HepG2 (cell line): ENCODE data around the gene FUT1. TPM values are rescaled to one million over a fixed set of nuclear protein-coding genes. Genes with fewer than 3 reads are reported as not detected.

ENCODE experiments used
- ADNP ChIP-seq: sonication (generic); formaldehyde crosslinking; IDR thresholded peaks from 2 replicates; pipeline ENCODE4 v1.4.0; 2020; ENCODE audit warnings: missing genetic modification reagents
- CHD4 ChIP-seq: fragments of 200-600 bp; sonication (generic); IDR thresholded peaks from 2 replicates; pipeline ENCODE4 v1.7.0; 2017; ENCODE audit warnings: mild to moderate bottlenecking, low read length, borderline replicate concordance
- HOXA3 ChIP-seq: sonication (generic); formaldehyde crosslinking; IDR thresholded peaks from 2 replicates; pipeline ENCODE4 v1.5.0; 2020; ENCODE audit warnings: missing genetic modification reagents
- RELA ChIP-seq: sonication (generic); formaldehyde crosslinking; IDR thresholded peaks from 2 replicates; pipeline ENCODE4 v1.4.0; 2020; ENCODE audit warnings: missing genetic modification reagents
- ZNF850 ChIP-seq: sonication (generic); formaldehyde crosslinking; conservative IDR thresholded peaks from 2 replicates; pipeline ENCODE4 v1.9.0; 2021; ENCODE audit warnings: mild to moderate bottlenecking, missing genetic modification reagents
- polyA plus RNA-seq, 8 experiments: library from polyadenylated mRNA; depleted of rRNA in 3 of 8; stranded (reverse) in 7 of 8; unstranded in 1 of 8; fragments of >200 nt; fragmentation: Illumina TruSeq in 4 of 8; extraction: Trizol in 4 of 8; gene quantifications; 2 replicates each; pipeline versions ENCODE4 v1.2.1 to v1.2.3, GENCODE V29; 2011 to 2016; ENCODE audit warnings: low read depth in 4 of 8, missing spikeins in 1 of 8, mixed read lengths in 1 of 8; ENCODE audit not compliant: insufficient read depth in 1 of 8
- total RNA-seq, 5 experiments: library from RNA; depleted of rRNA; stranded (reverse); fragments of >200 nt; fragmentation: Illumina TruSeq; extraction: Trizol; gene quantifications; 2 replicates each; pipeline ENCODE4 v1.2.3, GENCODE V29; 2016; ENCODE audit warnings: low read depth in 1 of 5
- TF ChIP-seq, protein P1 (sequence below): sonication (generic); formaldehyde crosslinking; IDR thresholded peaks from 2 replicates; pipeline ENCODE4 v1.4.0; 2020; ENCODE audit warnings: mild to moderate bottlenecking, missing genetic modification reagents
- TF ChIP-seq, protein P2 (sequence below): sonication (generic); formaldehyde crosslinking; IDR thresholded peaks from 2 replicates; pipeline ENCODE4 v1.5.0; 2020; ENCODE audit warnings: mild to moderate bottlenecking, missing genetic modification reagents
- TF ChIP-seq, protein P3 (sequence below): sonication (generic); formaldehyde crosslinking; IDR thresholded peaks from 2 replicates; pipeline ENCODE4 v1.4.0; 2020; ENCODE audit warnings: missing genetic modification reagents, borderline replicate concordance

FUT1 gene
- total and polyA plus RNA-seq, 2 of the 13 experiments (the other 11 are each of a cell fraction or from before 2014, with no cell fraction given) = 0.07 to 1.1 TPM

DNA sequence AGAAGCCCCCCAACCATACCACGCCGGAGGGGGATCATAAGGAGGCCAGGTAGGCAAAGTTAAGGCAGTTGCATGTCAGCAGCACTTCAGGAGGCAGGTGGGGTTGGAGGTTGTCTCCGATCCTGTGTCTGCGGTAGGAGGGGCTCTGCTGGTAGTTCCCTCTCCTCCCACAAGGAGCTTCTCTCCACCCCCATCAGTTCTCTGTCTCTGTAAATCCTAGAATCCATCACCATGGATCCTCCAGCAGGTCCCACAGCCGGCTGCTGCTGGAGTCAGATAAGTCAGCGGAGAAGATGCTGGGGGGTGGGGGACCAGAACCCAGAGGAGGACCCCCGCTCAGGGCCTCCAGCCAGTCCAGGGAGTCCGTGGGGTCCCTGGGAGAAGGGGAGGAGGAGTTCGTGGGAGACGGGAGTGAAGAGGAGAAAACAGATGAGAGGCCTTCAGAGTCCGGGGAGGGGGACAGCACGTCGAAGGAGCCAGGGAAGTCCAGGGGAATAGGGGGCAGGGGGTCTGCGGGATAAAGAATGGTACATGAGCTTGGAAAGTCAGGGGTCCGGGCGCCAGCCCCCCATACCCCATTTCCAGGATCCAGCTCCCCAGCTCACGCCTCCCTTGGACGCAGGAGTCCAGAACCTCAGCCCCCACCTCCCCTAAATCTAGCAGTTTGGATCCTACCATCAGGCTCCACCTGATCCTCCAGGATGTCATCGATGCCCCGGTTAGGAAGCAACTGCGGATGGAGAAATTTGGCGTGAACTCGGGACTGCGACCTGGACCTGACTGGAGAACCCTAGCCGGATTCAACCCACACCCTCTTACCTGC, 39.2 kb downstream of the FUT1 start (continued):
- no peak for TF ChIP-seq ADNP
- no peak for TF ChIP-seq HOXA3 (CRISPR knock-in tag)
- TF ChIP-seq, protein P1, sequence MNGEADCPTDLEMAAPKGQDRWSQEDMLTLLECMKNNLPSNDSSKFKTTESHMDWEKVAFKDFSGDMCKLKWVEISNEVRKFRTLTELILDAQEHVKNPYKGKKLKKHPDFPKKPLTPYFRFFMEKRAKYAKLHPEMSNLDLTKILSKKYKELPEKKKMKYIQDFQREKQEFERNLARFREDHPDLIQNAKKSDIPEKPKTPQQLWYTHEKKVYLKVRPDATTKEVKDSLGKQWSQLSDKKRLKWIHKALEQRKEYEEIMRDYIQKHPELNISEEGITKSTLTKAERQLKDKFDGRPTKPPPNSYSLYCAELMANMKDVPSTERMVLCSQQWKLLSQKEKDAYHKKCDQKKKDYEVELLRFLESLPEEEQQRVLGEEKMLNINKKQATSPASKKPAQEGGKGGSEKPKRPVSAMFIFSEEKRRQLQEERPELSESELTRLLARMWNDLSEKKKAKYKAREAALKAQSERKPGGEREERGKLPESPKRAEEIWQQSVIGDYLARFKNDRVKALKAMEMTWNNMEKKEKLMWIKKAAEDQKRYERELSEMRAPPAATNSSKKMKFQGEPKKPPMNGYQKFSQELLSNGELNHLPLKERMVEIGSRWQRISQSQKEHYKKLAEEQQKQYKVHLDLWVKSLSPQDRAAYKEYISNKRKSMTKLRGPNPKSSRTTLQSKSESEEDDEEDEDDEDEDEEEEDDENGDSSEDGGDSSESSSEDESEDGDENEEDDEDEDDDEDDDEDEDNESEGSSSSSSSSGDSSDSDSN = no peak
- TF ChIP-seq, protein P2, sequence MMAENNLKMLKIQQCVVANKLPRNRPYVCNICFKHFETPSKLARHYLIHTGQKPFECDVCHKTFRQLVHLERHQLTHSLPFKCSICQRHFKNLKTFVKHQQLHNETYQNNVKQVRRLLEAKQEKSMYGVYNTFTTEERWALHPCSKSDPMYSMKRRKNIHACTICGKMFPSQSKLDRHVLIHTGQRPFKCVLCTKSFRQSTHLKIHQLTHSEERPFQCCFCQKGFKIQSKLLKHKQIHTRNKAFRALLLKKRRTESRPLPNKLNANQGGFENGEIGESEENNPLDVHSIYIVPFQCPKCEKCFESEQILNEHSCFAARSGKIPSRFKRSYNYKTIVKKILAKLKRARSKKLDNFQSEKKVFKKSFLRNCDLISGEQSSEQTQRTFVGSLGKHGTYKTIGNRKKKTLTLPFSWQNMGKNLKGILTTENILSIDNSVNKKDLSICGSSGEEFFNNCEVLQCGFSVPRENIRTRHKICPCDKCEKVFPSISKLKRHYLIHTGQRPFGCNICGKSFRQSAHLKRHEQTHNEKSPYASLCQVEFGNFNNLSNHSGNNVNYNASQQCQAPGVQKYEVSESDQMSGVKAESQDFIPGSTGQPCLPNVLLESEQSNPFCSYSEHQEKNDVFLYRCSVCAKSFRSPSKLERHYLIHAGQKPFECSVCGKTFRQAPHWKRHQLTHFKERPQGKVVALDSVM = no peak
- no peak for TF ChIP-seq CHD4
- TF ChIP-seq RELA (CRISPR knock-in tag) = no peak
- TF ChIP-seq, protein P3, sequence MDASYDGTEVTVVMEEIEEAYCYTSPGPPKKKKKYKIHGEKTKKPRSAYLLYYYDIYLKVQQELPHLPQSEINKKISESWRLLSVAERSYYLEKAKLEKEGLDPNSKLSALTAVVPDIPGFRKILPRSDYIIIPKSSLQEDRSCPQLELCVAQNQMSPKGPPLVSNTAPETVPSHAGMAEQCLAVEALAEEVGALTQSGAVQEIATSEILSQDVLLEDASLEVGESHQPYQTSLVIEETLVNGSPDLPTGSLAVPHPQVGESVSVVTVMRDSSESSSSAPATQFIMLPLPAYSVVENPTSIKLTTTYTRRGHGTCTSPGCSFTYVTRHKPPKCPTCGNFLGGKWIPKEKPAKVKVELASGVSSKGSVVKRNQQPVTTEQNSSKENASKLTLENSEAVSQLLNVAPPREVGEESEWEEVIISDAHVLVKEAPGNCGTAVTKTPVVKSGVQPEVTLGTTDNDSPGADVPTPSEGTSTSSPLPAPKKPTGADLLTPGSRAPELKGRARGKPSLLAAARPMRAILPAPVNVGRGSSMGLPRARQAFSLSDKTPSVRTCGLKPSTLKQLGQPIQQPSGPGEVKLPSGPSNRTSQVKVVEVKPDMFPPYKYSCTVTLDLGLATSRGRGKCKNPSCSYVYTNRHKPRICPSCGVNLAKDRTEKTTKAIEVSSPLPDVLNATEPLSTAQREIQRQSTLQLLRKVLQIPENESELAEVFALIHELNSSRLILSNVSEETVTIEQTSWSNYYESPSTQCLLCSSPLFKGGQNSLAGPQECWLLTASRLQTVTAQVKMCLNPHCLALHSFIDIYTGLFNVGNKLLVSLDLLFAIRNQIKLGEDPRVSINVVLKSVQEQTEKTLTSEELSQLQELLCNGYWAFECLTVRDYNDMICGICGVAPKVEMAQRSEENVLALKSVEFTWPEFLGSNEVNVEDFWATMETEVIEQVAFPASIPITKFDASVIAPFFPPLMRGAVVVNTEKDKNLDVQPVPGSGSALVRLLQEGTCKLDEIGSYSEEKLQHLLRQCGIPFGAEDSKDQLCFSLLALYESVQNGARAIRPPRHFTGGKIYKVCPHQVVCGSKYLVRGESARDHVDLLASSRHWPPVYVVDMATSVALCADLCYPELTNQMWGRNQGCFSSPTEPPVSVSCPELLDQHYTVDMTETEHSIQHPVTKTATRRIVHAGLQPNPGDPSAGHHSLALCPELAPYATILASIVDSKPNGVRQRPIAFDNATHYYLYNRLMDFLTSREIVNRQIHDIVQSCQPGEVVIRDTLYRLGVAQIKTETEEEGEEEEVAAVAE (CRISPR knock-in tag) = no peak
- no peak for TF ChIP-seq ZNF850
